Measurements from ENCODE around the gene PKP4.

- TF ChIP-seq CTCF (IDR thresholded peaks at IDR 0.05; ENCODE audit: insufficient read depth, low read length, poor library complexity, severe bottlenecking) (no peak), EZH2phosphoT487 (conservative IDR thresholded peaks at IDR 0.05; ENCODE audit: low read length) (no peak)
Observed at GRCh38 chr2:158602027-158602426, 145.3 kb downstream of the PKP4 start.
